K562 (cell line): ENCODE measurements around the gene NDC1. TPM values are rescaled to one million over a fixed set of nuclear protein-coding genes. Genes with fewer than 3 reads are reported as not detected.

Source experiments
- CHD7 ChIP-seq: fragments of 200-600 bp; sonication (generic); IDR thresholded peaks from one replicate; pipeline ENCODE4 v1.6.1; 2012; ENCODE audit warnings: mild to moderate bottlenecking, low read depth, low read length, inconsistent platforms
- FOSL1 ChIP-seq: fragments of 200-800 bp; sonication (Bioruptor generic); conservative IDR thresholded peaks from 2 replicates; pipeline ENCODE4 v1.6.1; 2016; ENCODE audit warnings: missing genetic modification characterization, missing compliant biosample characterization
- PURB ChIP-seq: sonication (generic); formaldehyde crosslinking; IDR thresholded peaks from 2 replicates; pipeline ENCODE4 v1.9.0; 2021; ENCODE audit warnings: low read depth, mild to moderate bottlenecking, missing genetic modification reagents
- RB1 ChIP-seq: fragments of 450-650 bp; IDR thresholded peaks from 2 replicates; pipeline ENCODE4 v1.6.1; 2017; ENCODE audit warnings: low read depth, mild to moderate bottlenecking
- RUNX1 ChIP-seq: sonication (generic); IDR thresholded peaks from 2 replicates; pipeline ENCODE4 v1.6.1; 2016; ENCODE audit warnings: antibody characterized with exemption, low read depth
- SMAD4 ChIP-seq: fragments of 250-450 bp; sonication (Bioruptor Pico); conservative IDR thresholded peaks from 2 replicates; pipeline ENCODE4 v1.8.0; 2021; ENCODE audit warnings: inconsistent platforms, mild to moderate bottlenecking, moderate library complexity
- TAF1 ChIP-seq: IDR thresholded peaks from 2 replicates; pipeline ENCODE4 v1.6.1; 2011; ENCODE audit warnings: mild to moderate bottlenecking, low read length, moderate library complexity; ENCODE audit not compliant: insufficient read depth, control insufficient read depth, severe bottlenecking; ENCODE audit errors: extremely low read depth
- TOE1 ChIP-seq, 2 experiments: fragments of 450-650 bp in 1 of 2; sonication (generic) in 1 of 2; formaldehyde crosslinking in 1 of 2; IDR thresholded peaks; 2 replicates each; pipeline versions ENCODE4 v1.7.1 to v1.8.0; 2016 to 2022; ENCODE audit warnings: borderline replicate concordance in 2 of 2, mild to moderate bottlenecking in 2 of 2, antibody characterized with exemption in 1 of 2, inconsistent platforms in 1 of 2, low read depth in 1 of 2, missing genetic modification reagents in 1 of 2, moderate library complexity in 1 of 2
- WHSC1 ChIP-seq: IDR thresholded peaks from one replicate; pipeline ENCODE4 v1.6.1; 2012; ENCODE audit warnings: low read length, control low read depth, inconsistent platforms
- ZBTB9 ChIP-seq: fragments of 450-650 bp; formaldehyde crosslinking; IDR thresholded peaks from 2 replicates; pipeline ENCODE4 v1.4.0; 2020; ENCODE audit warnings: mild to moderate bottlenecking, moderate library complexity
- ZNF583 ChIP-seq: fragments of 250-450 bp; sonication (Bioruptor Pico); IDR thresholded peaks from 2 replicates; pipeline ENCODE4 v1.4.0; 2020
- ZNF778 ChIP-seq: fragments of 450-650 bp; formaldehyde crosslinking; IDR thresholded peaks from 2 replicates; pipeline ENCODE4 v1.4.0; 2020; ENCODE audit warnings: mild to moderate bottlenecking, moderate library complexity
- polyA plus RNA-seq, 8 experiments: library from polyadenylated mRNA; depleted of rRNA in 4 of 8; stranded (reverse) in 5 of 8; unstranded in 3 of 8; fragments of >200 nt; fragmentation: Nextera tagmentation in 2 of 8; fragmentation: Illumina TruSeq in 1 of 8; extraction: Ambion mirVana in 2 of 8; extraction: Trizol in 1 of 8; gene quantifications; 2 replicates each; pipeline versions ENCODE4 v1.2.1 to v1.2.3, GENCODE V29; 2011 to 2014; ENCODE audit warnings: inconsistent platforms in 1 of 8, missing spikeins in 1 of 8
- total RNA-seq, 7 experiments: library from RNA; depleted of rRNA in 6 of 7; stranded (reverse); fragments of >200 nt in 6 of 7; fragmentation: Illumina TruSeq in 2 of 7; extraction: Trizol in 2 of 7; gene quantifications; 2 replicates each; pipeline versions ENCODE4 v1.2.1 to v1.2.3, GENCODE V29; 2011 to 2021; ENCODE audit warnings: low replicate concordance in 1 of 7

The NDC1 gene
- total and polyA plus RNA-seq, 9 of the 15 experiments (the other 6 are each of a cell fraction or from before 2014, with no cell fraction given) = 26.9 to 102 (median 64.5) TPM

- peak; percentile 30 for TF ChIP-seq FOSL1 (tag)
- peak; percentile 58 for TF ChIP-seq SMAD4 (CRISPR knock-in tag)
- TF ChIP-seq TOE1 (IDR thresholded peaks at IDR 0.05; ENCODE audit: borderline replicate concordance) = no peak
- no peak for TF ChIP-seq TOE1 (CRISPR knock-in tag; IDR thresholded peaks at IDR 0.05; ENCODE audit: borderline replicate concordance, low read depth)
- TF ChIP-seq CHD7 = no peak
- TF ChIP-seq PURB = no peak
- no peak for TF ChIP-seq TAF1
- no peak for TF ChIP-seq ZNF778 (CRISPR knock-in tag)
- no peak for TF ChIP-seq ZNF583 (CRISPR knock-in tag)
- TF ChIP-seq RUNX1 = no peak
- TF ChIP-seq ZBTB9 = no peak
- TF ChIP-seq WHSC1 = no peak
- no peak for TF ChIP-seq RB1
These were observed 56.4 kb downstream of the NDC1 start (continued) for GRCh38 chr1:53781654-53782053.
